Calu3 (cell line): ENCODE results near the gene GPC3. TPM values are rescaled to one million over a fixed set of nuclear protein-coding genes. Genes with fewer than 3 reads are reported as not detected.

Source experiments
- BruUV-seq: library from RNA; stranded (reverse); fragments of 400-500 nt; replicated peaks from 2 replicates; lab custom pipeline; 2021; lab: Mats Ljungman, UMichigan
- CTCF ChIA-PET: fragments of 300-600 bp; sonication (Branson Sonifier 250); formaldehyde crosslinking; loops from one replicate; lab custom pipeline; 2022; ENCODE audit warnings: antibody characterized with exemption; lab: Charles Lee
- DNase-seq: peaks from one replicate; pipeline ENCODE4 v3.0.0; 2022
- H3K27ac Mint-ChIP-seq: one replicate; pipeline ENCODE4 v1.8.0; 2022; ENCODE audit warnings: mixed read lengths; ENCODE audit not compliant: unreplicated experiment
- H3K27me3 Mint-ChIP-seq: one replicate; pipeline ENCODE4 v1.8.0; 2022; ENCODE audit warnings: mixed read lengths; ENCODE audit not compliant: unreplicated experiment
- H3K36me3 Mint-ChIP-seq: one replicate; pipeline ENCODE4 v1.8.0; 2022; ENCODE audit warnings: mild to moderate bottlenecking, moderate library complexity, mixed read lengths; ENCODE audit not compliant: insufficient read depth, unreplicated experiment
- H3K4me1 Mint-ChIP-seq: one replicate; pipeline ENCODE4 v1.8.0; 2022; ENCODE audit warnings: mild to moderate bottlenecking, low read depth, mixed read lengths; ENCODE audit not compliant: unreplicated experiment
- H3K4me3 Mint-ChIP-seq: one replicate; pipeline ENCODE4 v1.8.0; 2022; ENCODE audit warnings: mild to moderate bottlenecking, low read depth, moderate library complexity, mixed read lengths; ENCODE audit not compliant: unreplicated experiment
- H3K9me3 Mint-ChIP-seq: one replicate; pipeline ENCODE4 v1.8.0; 2022; ENCODE audit warnings: low read depth, mixed read lengths; ENCODE audit not compliant: unreplicated experiment
- intact Hi-C: fragments of 100-400 bp; cut with micrococcal nuclease; formaldehyde crosslinking; loops from one replicate; pipeline ENCODE4 v1.10.0; 2022; ENCODE audit not compliant: unreplicated experiment
- total RNA-seq: library from RNA; stranded (reverse); gene quantifications from 2 replicates; pipeline ENCODE4 v1.2.3, GENCODE V29; 2022
- TF ChIP-seq, protein P1 (sequence below): fragments of 200-600 bp; IDR thresholded peaks from one replicate; pipeline ENCODE4 v1.8.0; 2022; ENCODE audit warnings: antibody characterized with exemption; ENCODE audit not compliant: unreplicated experiment

The GPC3 gene
- total RNA-seq, 1 experiment from 2014 or later: 2.3 TPM

DNA sequence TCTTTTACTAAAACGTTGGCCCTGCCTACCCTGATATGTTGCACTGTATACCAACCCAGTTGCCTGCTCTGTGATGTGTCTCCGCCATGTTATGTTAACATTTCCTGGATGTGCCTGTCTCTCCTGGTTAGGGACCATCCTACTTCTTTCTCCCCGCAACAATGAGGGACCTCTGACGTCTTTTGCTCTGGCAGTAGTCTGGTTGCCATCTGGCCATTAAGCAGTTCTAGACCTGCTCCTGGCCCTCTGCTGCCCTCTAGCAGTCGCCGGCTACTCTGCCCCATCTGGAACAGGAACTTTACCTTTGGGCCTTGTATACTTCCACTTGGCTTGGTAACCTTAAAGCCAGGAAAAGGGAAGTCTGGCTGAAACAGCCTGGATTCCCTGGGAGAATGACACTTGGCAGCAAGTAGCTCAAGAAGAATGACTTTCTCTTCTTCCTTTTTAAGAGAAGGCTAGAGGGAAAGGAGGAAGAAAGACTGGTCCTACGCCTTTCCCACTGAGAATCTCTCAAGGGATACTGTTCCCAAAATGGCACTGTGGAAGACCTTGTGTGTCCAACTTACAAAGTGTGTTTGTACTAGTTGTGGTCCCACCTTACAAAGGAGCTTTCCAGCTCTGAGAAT is 63.5 kb downstream of the GPC3 start:
- BruUV-seq: no TSS peak
- peak; percentile 75 for DNase-seq
- peak overlapping the region; percentile 13 for H3K27ac Mint-ChIP-seq

DNA sequence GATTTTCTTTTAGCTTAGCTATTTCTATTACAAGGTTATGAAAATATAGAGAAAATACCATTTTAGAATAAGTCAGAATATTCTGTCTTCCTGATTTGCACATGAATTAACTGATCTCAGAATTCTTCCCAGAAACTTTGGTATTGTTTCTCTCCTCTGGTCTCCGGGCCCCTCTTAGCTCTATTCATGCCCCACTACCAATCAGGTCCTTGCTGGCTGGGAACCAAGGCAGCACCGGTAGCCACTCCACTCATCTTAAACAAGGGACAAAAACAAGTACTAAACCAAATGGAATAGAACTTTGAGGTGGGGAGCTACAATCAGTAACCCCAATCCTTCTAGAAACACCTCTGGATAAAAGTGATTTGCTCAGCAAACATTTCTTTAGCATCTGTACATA is 64.3 kb downstream of the GPC3 start:
- Mint-ChIP-seq H3K4me3 (no peak overlapping the region), H3K27ac (no peak overlapping the region), H3K9me3 (no peaks in the 10 kb centered on the region), H3K27me3 (no peaks in the 10 kb centered on the region), H3K4me1 (peaks cover 12% of the 10 kb centered on the region), H3K36me3 (no peaks in the 10 kb centered on the region)
- BruUV-seq: no TSS peak
- CTCF ChIA-PET: interaction anchor here (1.0 to 1.4 kb wide), 2 partner anchors 82 to 129 kb away, joined by 4 to 5 read pairs; no protein-coding TSS in a partner anchor
- no peak for DNase-seq
- TF ChIP-seq, protein P1, sequence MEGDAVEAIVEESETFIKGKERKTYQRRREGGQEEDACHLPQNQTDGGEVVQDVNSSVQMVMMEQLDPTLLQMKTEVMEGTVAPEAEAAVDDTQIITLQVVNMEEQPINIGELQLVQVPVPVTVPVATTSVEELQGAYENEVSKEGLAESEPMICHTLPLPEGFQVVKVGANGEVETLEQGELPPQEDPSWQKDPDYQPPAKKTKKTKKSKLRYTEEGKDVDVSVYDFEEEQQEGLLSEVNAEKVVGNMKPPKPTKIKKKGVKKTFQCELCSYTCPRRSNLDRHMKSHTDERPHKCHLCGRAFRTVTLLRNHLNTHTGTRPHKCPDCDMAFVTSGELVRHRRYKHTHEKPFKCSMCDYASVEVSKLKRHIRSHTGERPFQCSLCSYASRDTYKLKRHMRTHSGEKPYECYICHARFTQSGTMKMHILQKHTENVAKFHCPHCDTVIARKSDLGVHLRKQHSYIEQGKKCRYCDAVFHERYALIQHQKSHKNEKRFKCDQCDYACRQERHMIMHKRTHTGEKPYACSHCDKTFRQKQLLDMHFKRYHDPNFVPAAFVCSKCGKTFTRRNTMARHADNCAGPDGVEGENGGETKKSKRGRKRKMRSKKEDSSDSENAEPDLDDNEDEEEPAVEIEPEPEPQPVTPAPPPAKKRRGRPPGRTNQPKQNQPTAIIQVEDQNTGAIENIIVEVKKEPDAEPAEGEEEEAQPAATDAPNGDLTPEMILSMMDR: no peak
- intact Hi-C loops: loop anchor here (1.0 to 5.0 kb wide), 3 partner anchors 64 to 223 kb away; no protein-coding TSS in a partner anchor

More for the DNA sequence above, 63.5 kb downstream of the GPC3 start:
- peaks cover 12% of the 10 kb centered on the region for H3K4me1 Mint-ChIP-seq
- CTCF ChIA-PET: interaction anchor here (0.6 to 1.0 kb wide), 2 partner anchors 12 to 83 kb away, joined by 4 to 5 read pairs; no protein-coding TSS in a partner anchor
- intact Hi-C loops: loop anchor here (1.0 to 5.0 kb wide), 4 partner anchors 65 to 224 kb away; no protein-coding TSS in a partner anchor
- H3K4me3 Mint-ChIP-seq: peak overlapping the region; percentile 13
- no peaks in the 10 kb centered on the region for H3K27me3 Mint-ChIP-seq
- no peaks in the 10 kb centered on the region for H3K9me3 Mint-ChIP-seq
- TF ChIP-seq, protein P1: peak; percentile 66
- H3K36me3 Mint-ChIP-seq: no peaks in the 10 kb centered on the region

DNA sequence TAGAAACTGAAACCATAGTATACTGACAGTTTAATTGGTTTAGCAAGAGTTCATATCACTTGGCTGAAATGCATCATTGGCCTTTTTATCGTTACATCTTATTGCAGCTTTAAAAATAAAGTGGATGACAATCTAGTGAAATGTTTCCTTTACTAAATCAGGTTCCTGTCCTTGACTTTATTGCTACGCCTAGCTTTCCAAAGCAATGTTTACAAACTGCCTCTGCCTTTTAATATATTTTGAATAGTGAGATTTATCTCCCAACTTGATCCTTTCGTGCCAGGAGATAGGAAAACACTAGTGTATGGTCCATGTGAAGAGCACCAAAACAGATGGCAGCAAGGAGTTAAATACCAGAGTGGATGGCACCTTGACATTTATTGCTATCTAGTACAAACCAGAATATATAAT is 67.0 kb downstream of the GPC3 start:
- TF ChIP-seq, protein P1: no peak
- CTCF ChIA-PET: interaction anchor here (0.6 to 1.1 kb wide), 3 partner anchors 126 to 802 kb away, joined by 3 to 4 read pairs (median 4); no protein-coding TSS in a partner anchor
- intact Hi-C loops: no loop called here
- Mint-ChIP-seq H3K27me3 (no peaks in the 10 kb centered on the region), H3K9me3 (no peaks in the 10 kb centered on the region), H3K36me3 (no peaks in the 10 kb centered on the region), H3K4me3 (no peak overlapping the region), H3K4me1 (peaks cover 12% of the 10 kb centered on the region), H3K27ac (no peak overlapping the region)
- BruUV-seq: no TSS peak
- no peak for DNase-seq

GRCh38 chrX:133916984-133917722 is 68.2 kb downstream of the GPC3 start:
- no peaks in the 10 kb centered on the region for H3K36me3 Mint-ChIP-seq
- intact Hi-C loops: no loop called here
- BruUV-seq: no TSS peak
- no peaks in the 10 kb centered on the region for H3K27me3 Mint-ChIP-seq
- CTCF ChIA-PET: interaction anchor here (1.1 kb wide), 1 partner anchor 125 kb away, joined by 4 read pairs; no protein-coding TSS in a partner anchor
- DNase-seq: no peak
- TF ChIP-seq, protein P1: no peak
- no peak overlapping the region for H3K4me3 Mint-ChIP-seq
- H3K9me3 Mint-ChIP-seq: no peaks in the 10 kb centered on the region
- peaks cover 12% of the 10 kb centered on the region for H3K4me1 Mint-ChIP-seq
- H3K27ac Mint-ChIP-seq: no peak overlapping the region
